Mesenchymal stem cell (in vitro differentiated cells and primary cell): Measurements from ENCODE around the gene LATS2.
A peak's percentile ranks its signal among the peaks of the same experiment; 100 is the strongest.

Experiments
- DNase-seq: peaks from one replicate; pipeline ENCODE4 v3.0.0-alpha.2; 2013
- H2AFZ ChIP-seq: one replicate; pipeline ENCODE4 v1.6.1; 2013; ENCODE audit warnings: low read depth, mild to moderate bottlenecking, control low read depth, inconsistent platforms, low read length, moderate library complexity
- H2AK5ac ChIP-seq: 2 replicates; pipeline ENCODE4 v1.6.1; 2013; ENCODE audit warnings: low read length, moderate library complexity, mild to moderate bottlenecking, inconsistent platforms; ENCODE audit not compliant: severe bottlenecking
- H2BK120ac ChIP-seq: one replicate; pipeline ENCODE4 v1.6.1; 2013; ENCODE audit warnings: low read depth, mild to moderate bottlenecking, inconsistent platforms, low read length, moderate library complexity
- H2BK12ac ChIP-seq, 2 experiments: one replicate each; pipeline ENCODE4 v1.6.1; 2013; ENCODE audit warnings: inconsistent platforms in 2 of 2, low read length in 2 of 2, mild to moderate bottlenecking in 2 of 2, moderate library complexity in 2 of 2, control low read depth in 1 of 2
- H2BK15ac ChIP-seq: one replicate; pipeline ENCODE4 v1.6.1; 2013; ENCODE audit warnings: mild to moderate bottlenecking, low read depth, inconsistent platforms; ENCODE audit not compliant: poor library complexity, severe bottlenecking
- H2BK5ac ChIP-seq: 2 replicates; pipeline ENCODE4 v1.6.1; 2013; ENCODE audit warnings: low read depth, mild to moderate bottlenecking, low read length, control low read depth, inconsistent platforms; ENCODE audit not compliant: poor library complexity, severe bottlenecking
- H3K14ac ChIP-seq, 2 experiments: one replicate each; pipeline ENCODE4 v1.6.1; 2013; ENCODE audit warnings: inconsistent platforms in 2 of 2, low read length in 2 of 2, control low read depth in 1 of 2, mild to moderate bottlenecking in 1 of 2, moderate library complexity in 1 of 2
- H3K18ac ChIP-seq, 2 experiments: one replicate each; pipeline ENCODE4 v1.6.1; 2013; ENCODE audit warnings: inconsistent platforms in 2 of 2, low read length in 2 of 2, control low read depth in 1 of 2, low read depth in 1 of 2, mild to moderate bottlenecking in 1 of 2
- H3K23ac ChIP-seq, 2 experiments: one replicate each; pipeline ENCODE4 v1.6.1; 2013; ENCODE audit warnings: inconsistent platforms in 2 of 2, low read length in 2 of 2, mild to moderate bottlenecking in 2 of 2, moderate library complexity in 2 of 2, control low read depth in 1 of 2
- H3K27ac ChIP-seq: 2 replicates; pipeline ENCODE4 v1.5.1; 2013; ENCODE audit warnings: mild to moderate bottlenecking, moderate library complexity, low read length, control low read depth, inconsistent platforms; ENCODE audit not compliant: poor library complexity, severe bottlenecking
- H3K27me3 ChIP-seq, 2 experiments: 2 replicates each; pipeline versions ENCODE4 v1.6.1 to v1.7.0; 2013; ENCODE audit warnings: low read length in 2 of 2, mild to moderate bottlenecking in 2 of 2, moderate library complexity in 2 of 2, control low read depth in 1 of 2, inconsistent platforms in 1 of 2; ENCODE audit not compliant: control insufficient read depth in 1 of 2, insufficient read depth in 1 of 2
- H3K36me3 ChIP-seq, 2 experiments: 2 replicates each; pipeline versions ENCODE4 v1.6.1 to v1.7.0; 2013; ENCODE audit warnings: low read length in 2 of 2, control low read depth in 1 of 2, inconsistent platforms in 1 of 2, low read depth in 1 of 2, mild to moderate bottlenecking in 1 of 2; ENCODE audit not compliant: insufficient read depth in 2 of 2, control insufficient read depth in 1 of 2
- H3K4ac ChIP-seq, 2 experiments: one replicate each; pipeline ENCODE4 v1.6.1; 2013; ENCODE audit warnings: inconsistent platforms in 2 of 2, low read length in 2 of 2, mild to moderate bottlenecking in 2 of 2, moderate library complexity in 2 of 2, control low read depth in 1 of 2, low read depth in 1 of 2
- H3K4me1 ChIP-seq: 2 replicates; pipeline ENCODE4 v1.6.1; 2013; ENCODE audit warnings: low read depth, low read length, control low read depth; ENCODE audit not compliant: control insufficient read depth, insufficient read depth
- H3K4me2 ChIP-seq: 2 replicates; pipeline ENCODE4 v1.6.1; 2013; ENCODE audit warnings: low read length, mild to moderate bottlenecking, inconsistent platforms; ENCODE audit not compliant: poor library complexity, severe bottlenecking
- H3K4me3 ChIP-seq, 2 experiments: 2 replicates each; pipeline versions ENCODE4 v1.5.1 to v1.7.0; 2013; ENCODE audit warnings: low read length in 2 of 2, mild to moderate bottlenecking in 2 of 2, control low read depth in 1 of 2, low read depth in 1 of 2; ENCODE audit not compliant: insufficient read depth in 1 of 2
- H3K79me1 ChIP-seq: replicated peaks from 2 replicates; pipeline ENCODE4 v1.6.1; 2013; ENCODE audit warnings: mild to moderate bottlenecking, control low read depth, low read length, inconsistent platforms; ENCODE audit not compliant: poor library complexity, severe bottlenecking
- H3K9ac ChIP-seq: 2 replicates; pipeline ENCODE4 v1.7.0; 2013; ENCODE audit warnings: mild to moderate bottlenecking, low read length, moderate library complexity
- H3K9me3 ChIP-seq: 2 replicates; pipeline ENCODE4 v1.7.0; 2013; ENCODE audit warnings: mild to moderate bottlenecking, low read length; ENCODE audit not compliant: control insufficient read depth
- H4K8ac ChIP-seq: one replicate; pipeline ENCODE4 v1.6.1; 2013; ENCODE audit warnings: inconsistent platforms, mild to moderate bottlenecking, low read length, moderate library complexity
- H4K91ac ChIP-seq: one replicate; pipeline ENCODE4 v1.6.1; 2013; ENCODE audit warnings: mild to moderate bottlenecking, low read length, inconsistent platforms
- WGBS: methylation state at CpG from one replicate; pipeline ENCODE4 v1.1.7; 2013; ENCODE audit warnings: mixed read lengths; 5-methylcytosine and 5-hydroxymethylcytosine counted together

The LATS2 gene

DNA sequence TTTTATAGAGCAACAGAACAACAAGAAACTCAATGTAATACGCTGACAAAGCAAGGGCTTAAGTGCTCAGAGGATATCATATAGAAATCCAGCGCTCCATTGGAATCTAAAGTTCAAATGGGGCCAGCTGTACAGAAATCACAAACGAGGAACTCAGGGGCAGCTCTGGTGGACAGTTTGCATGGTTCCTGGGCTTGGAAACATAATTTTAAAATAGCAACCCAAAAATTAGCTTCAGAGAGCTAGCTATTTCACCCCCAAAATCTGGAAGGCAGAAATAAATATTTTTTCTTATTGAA, 19.2 kb upstream of the LATS2 start:
- peaks cover 3% of the 10 kb centered on the region for H3K4me1 ChIP-seq
- H3K36me3 ChIP-seq = no peaks in the 10 kb centered on the region
- no peaks in the 10 kb centered on the region for H3K9me3 ChIP-seq
- H3K27me3 ChIP-seq = no peaks in the 10 kb centered on the region
- H2AK5ac ChIP-seq = no peak overlapping the region
- no peak overlapping the region for H3K14ac ChIP-seq
- no peak overlapping the region for H3K4me2 ChIP-seq
- no peak overlapping the region for H2BK12ac ChIP-seq
- H2BK120ac ChIP-seq = no peak overlapping the region
- no peak overlapping the region for H2AFZ ChIP-seq
- no peaks in the 10 kb centered on the region for H3K79me1 ChIP-seq
- H3K9ac ChIP-seq = peak overlapping the region; percentile 76
- peak overlapping the region in 1 of 2 experiments; percentile 61 for H3K4me3 ChIP-seq
- H3K23ac ChIP-seq = no peak overlapping the region
- peak; percentile 6 for DNase-seq
- H2BK15ac ChIP-seq = no peak overlapping the region
- H4K8ac ChIP-seq = no peak overlapping the region
- 76% methylated on average over 3 of the region's 3 CpGs for WGBS
- H4K91ac ChIP-seq = no peak overlapping the region
- H3K18ac ChIP-seq = no peak overlapping the region
- no peak overlapping the region for H3K4ac ChIP-seq
- no peak overlapping the region for H2BK5ac ChIP-seq
- H3K27ac ChIP-seq = peak overlapping the region; percentile 93

DNA sequence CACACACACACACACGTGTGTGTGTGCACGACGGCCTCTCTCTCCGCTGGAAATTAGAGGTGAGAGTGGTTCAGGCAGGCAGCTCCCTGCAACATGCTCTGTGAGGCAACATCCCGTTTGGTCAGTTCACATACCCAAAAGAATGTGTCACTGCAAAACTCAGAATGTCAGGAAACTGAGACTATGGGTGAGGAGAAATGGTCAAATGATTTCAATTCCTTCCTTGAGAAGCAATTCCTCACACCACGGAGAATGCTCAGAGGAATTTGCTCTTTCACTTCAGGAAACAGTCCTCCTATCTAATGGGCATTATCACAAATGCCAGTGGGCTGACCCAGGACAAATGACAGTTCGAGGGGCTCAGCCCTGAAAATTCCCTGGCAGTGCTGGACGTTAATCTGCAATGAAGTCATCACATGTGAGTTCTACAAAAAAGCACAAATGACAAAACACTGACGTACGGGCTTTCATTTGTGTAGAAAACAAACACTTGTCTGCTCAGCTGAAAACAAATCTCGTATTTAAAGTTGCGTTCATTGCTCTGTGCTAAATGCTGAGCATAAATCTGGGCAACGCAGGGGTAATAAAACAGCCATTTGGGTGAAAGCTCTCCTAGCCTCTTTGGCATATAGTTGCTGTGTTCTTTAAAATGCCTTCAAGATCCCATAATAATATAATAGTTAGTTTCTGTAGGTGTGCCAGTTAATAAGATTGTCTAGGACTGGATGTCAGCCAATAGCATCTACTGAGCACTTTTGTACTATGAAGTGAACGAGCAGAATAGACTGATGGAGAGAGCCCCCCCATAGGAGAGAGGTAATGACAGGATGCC, 18.6 kb upstream of the LATS2 start:
- peaks cover 6% of the 10 kb centered on the region for H3K4me1 ChIP-seq
- no peak overlapping the region for H4K91ac ChIP-seq
- peak; percentile 90 for DNase-seq
- peak overlapping the region in 1 of 2 experiments; percentile 66 for H3K18ac ChIP-seq
- H3K27ac ChIP-seq = peak overlapping the region; percentile 93
- H3K9ac ChIP-seq = peak overlapping the region; percentile 76
- H2BK12ac ChIP-seq = peak overlapping the region in 1 of 2 experiments; percentile 75
- H4K8ac ChIP-seq = peak overlapping the region; percentile 24
- no peaks in the 10 kb centered on the region for H3K79me1 ChIP-seq
- no peak overlapping the region for H3K4ac ChIP-seq
- peak overlapping the region; percentile 62 for H2AFZ ChIP-seq
- H3K9me3 ChIP-seq = no peaks in the 10 kb centered on the region
- no peak overlapping the region for H2BK5ac ChIP-seq
- H3K27me3 ChIP-seq = no peaks in the 10 kb centered on the region
- no peak overlapping the region for H2BK120ac ChIP-seq
- H3K4me3 ChIP-seq = peak overlapping the region in 1 of 2 experiments; percentile 61
- peak overlapping the region; percentile 53 for H3K4me2 ChIP-seq
- H2BK15ac ChIP-seq = no peak overlapping the region
- WGBS = 27% methylated on average over 12 of the region's 14 CpGs
- H2AK5ac ChIP-seq = no peak overlapping the region
- H3K23ac ChIP-seq = no peak overlapping the region
- H3K14ac ChIP-seq = peak overlapping the region in 1 of 2 experiments; percentile 41
- H3K36me3 ChIP-seq = no peaks in the 10 kb centered on the region

DNA sequence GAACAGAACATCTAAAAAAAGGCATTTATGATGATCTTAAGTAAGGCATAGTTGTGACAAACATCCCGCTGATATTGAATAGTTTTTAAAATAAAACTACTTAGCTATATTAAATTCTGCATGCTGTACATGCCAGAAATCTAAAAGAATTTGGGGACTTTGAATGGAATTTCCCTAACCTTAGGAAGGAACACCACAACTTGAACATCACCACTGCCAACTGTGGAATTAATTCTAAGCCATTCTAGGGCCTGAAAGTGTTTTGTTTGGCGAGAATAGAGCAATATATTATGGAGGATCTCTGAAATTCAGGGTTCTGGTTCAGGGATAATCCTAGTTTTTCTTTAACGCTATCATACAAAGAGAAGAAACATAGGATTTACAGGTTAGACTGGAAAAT, 17.8 kb upstream of the LATS2 start:
- H3K27ac ChIP-seq = peak overlapping the region; percentile 93
- H3K4ac ChIP-seq = no peak overlapping the region
- no peak overlapping the region for H3K18ac ChIP-seq
- no peaks in the 10 kb centered on the region for H3K9me3 ChIP-seq
- H3K36me3 ChIP-seq = no peaks in the 10 kb centered on the region
- H3K9ac ChIP-seq = peak overlapping the region; percentile 76
- no peaks in the 10 kb centered on the region for H3K79me1 ChIP-seq
- no peak overlapping the region for H2BK120ac ChIP-seq
- no peak overlapping the region for H2AK5ac ChIP-seq
- no peaks in the 10 kb centered on the region for H3K27me3 ChIP-seq
- no peak overlapping the region for H3K4me2 ChIP-seq
- no peak overlapping the region for H3K4me3 ChIP-seq
- WGBS = 100% methylated on average over 2 of the region's 3 CpGs
- no peak overlapping the region for H3K14ac ChIP-seq
- H3K23ac ChIP-seq = no peak overlapping the region
- no peak overlapping the region for H4K91ac ChIP-seq
- no peak overlapping the region for H2BK12ac ChIP-seq
- H3K4me1 ChIP-seq = peaks cover 6% of the 10 kb centered on the region
- H2BK5ac ChIP-seq = no peak overlapping the region
- DNase-seq = no peak
- H4K8ac ChIP-seq = no peak overlapping the region
- H2AFZ ChIP-seq = no peak overlapping the region
- no peak overlapping the region for H2BK15ac ChIP-seq

DNA sequence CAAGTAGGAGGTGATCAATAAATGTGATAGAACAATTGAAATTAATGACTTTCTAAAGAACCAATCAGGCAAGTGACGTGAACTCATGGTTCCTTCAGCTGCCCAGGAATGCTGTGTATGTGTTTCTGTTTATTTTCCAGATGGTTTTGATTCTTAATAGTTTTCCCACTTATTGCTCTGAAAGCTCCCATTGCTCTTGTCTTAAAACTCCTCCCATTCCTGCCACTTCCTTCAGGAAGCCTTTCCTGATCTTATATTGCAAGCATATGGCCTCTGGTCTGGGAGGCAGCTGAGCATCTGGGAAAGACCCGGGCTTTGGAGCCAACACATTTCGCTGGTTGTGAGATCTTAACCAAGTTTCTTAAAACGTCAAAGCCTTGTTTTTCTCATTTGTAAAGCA, 17.1 kb upstream of the LATS2 start:
- Histone ChIP-seq H3K4ac (no peak overlapping the region), H2AK5ac (peak overlapping the region; percentile 50), H2BK15ac (no peak overlapping the region), H3K23ac (no peak overlapping the region), H2BK5ac (no peak overlapping the region), H2AFZ (no peak overlapping the region), H3K9ac (no peak overlapping the region), H4K91ac (no peak overlapping the region), H3K4me3 (no peak overlapping the region), H3K4me2 (no peak overlapping the region), H3K4me1 (peaks cover 6% of the 10 kb centered on the region), H3K14ac (no peak overlapping the region), H3K27me3 (no peaks in the 10 kb centered on the region), H3K18ac (no peak overlapping the region), H3K27ac (no peak overlapping the region), H4K8ac (no peak overlapping the region), H3K79me1 (no peaks in the 10 kb centered on the region), H3K9me3 (no peaks in the 10 kb centered on the region), H2BK12ac (no peak overlapping the region), H2BK120ac (no peak overlapping the region), H3K36me3 (no peaks in the 10 kb centered on the region)
- WGBS = 95% methylated on average over 4 of the region's 4 CpGs
- DNase-seq = peak; percentile 25
